ENCODE data around the gene SLC38A8. TPM values are rescaled to one million over a fixed set of nuclear protein-coding genes. Genes with fewer than 3 reads are reported as not detected.

The SLC38A8 gene
- total RNA-seq, 1 experiment from 2014 or later: not detected

DNA sequence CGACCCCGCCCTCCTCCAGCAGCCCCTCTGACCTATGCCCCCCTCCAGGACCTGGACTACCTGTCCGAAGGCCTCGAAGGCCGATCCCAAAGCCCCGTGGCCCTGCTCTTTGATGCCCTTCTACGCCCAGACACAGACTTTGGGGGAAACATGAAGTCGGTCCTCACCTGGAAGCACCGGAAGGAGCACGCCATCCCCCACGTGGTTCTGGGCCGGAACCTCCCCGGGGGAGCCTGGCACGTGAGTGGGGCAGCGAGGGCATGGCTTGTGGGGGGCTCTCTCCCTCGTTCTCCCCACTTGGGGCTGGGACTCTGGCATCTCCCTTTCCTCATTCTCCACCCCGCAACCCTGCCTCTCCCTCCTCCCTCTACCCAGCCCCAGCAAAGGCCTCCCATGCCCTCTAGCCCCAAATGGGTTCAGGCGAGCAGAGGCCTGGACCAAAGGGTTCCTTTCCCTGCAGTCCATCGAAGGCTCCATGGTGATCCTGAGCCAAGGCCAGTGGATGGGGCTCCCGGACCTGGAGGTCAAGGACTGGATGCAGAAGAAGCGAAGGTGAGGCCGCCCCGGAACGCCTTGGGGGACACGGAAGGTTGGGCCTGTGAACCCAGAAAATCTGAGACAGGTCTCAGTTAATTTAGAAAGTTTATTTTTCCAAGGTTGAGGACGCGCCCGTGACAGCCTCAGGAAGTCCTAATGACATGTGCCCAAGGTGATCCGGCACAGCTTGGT lies 81.9 kb downstream of the SLC38A8 start:
- H3K4me3 ChIP-seq: no peak overlapping the region
- no peak for DNase-seq
- H3K27ac ChIP-seq: no peak overlapping the region
- no peaks in the 10 kb centered on the region for H3K27me3 ChIP-seq
- no peaks in the 10 kb centered on the region for H3K36me3 ChIP-seq
- no peaks in the 10 kb centered on the region for H3K9me3 ChIP-seq (replicated peaks)
- H3K4me1 ChIP-seq: no peaks in the 10 kb centered on the region

Other genes with a start within 250 kb of the SLC38A8 start
- 198 and 204 TPM in 2 replicates for gene HSBP1, start 234.8 kb downstream of the SLC38A8 start, total RNA-seq (2014; rRNA removed; shearing (Covaris generic))
- gene MLYCD, start 143.7 kb downstream of the SLC38A8 start, total RNA-seq (2014; rRNA removed; shearing (Covaris generic)): 1.1 and 1.2 TPM in 2 replicates
- 1.7 and 2.1 TPM in 2 replicates for gene OSGIN1, start 89.6 kb downstream of the SLC38A8 start, total RNA-seq (2014; rRNA removed; shearing (Covaris generic))
- gene NECAB2, start 74.6 kb downstream of the SLC38A8 start, total RNA-seq (2014; rRNA removed; shearing (Covaris generic)): 0.08 and 0.10 TPM in 2 replicates
- gene MBTPS1, start 74.1 kb upstream of the SLC38A8 start, total RNA-seq (2014; rRNA removed; shearing (Covaris generic)): 38.2 and 39.2 TPM in 2 replicates
- gene HSDL1, start 102.4 kb upstream of the SLC38A8 start, total RNA-seq (2014; rRNA removed; shearing (Covaris generic)): 22.1 and 22.5 TPM in 2 replicates
- gene DNAAF1, start 102.5 kb upstream of the SLC38A8 start, total RNA-seq (2014; rRNA removed; shearing (Covaris generic)): 0.18 TPM in 1 of 2 replicates, not detected in the other
- gene TAF1C, start 144.3 kb upstream of the SLC38A8 start, total RNA-seq (2014; rRNA removed; shearing (Covaris generic)): 13.8 and 17.1 TPM in 2 replicates
- gene ADAD2, start 148.4 kb upstream of the SLC38A8 start, total RNA-seq (2014; rRNA removed; shearing (Covaris generic)): 0.22 and 0.71 TPM in 2 replicates
- 2.1 and 2.4 TPM in 2 replicates for gene KCNG4, start 197.2 kb upstream of the SLC38A8 start, total RNA-seq (2014; rRNA removed; shearing (Covaris generic))